Epidermal melanocyte (primary cell): ENCODE results near the gene PCDHAC1.
"Not testable (repeated sequence)": the region's sequence is repeated elsewhere in the genome, so short reads cannot be mapped to it uniquely, and the experiment has no call there.

Experiments
- DNase-seq: peaks from one replicate; pipeline ENCODE4 v3.0.0; 2011; ENCODE audit warnings: low spot score; ENCODE audit not compliant: insufficient read length

The PCDHAC1 gene

GRCh38 chr5:140925806-140926442, at the start of gene PCDHAC1:
PCDHAC1 (plus strand) TSS chr5:140926299; CDS start chr5:140926893, 594 bp downstream.
- DNase-seq = no peak

- not testable (repeated sequence) for DNase-seq
Measured at GRCh38 chr5:140876541-140877261, 49.4 kb upstream of the PCDHAC1 start.

GRCh38 chr5:140877262-140877581, 48.9 kb upstream of the PCDHAC1 start:
- no peak for DNase-seq

- no peak for DNase-seq
Measured at GRCh38 chr5:140881889-140882590, 44.1 kb upstream of the PCDHAC1 start, which contains the start of gene PCDHA13. PCDHA13 (plus strand) TSS chr5:140882124; CDS start chr5:140882269, 145 bp downstream.

- DNase-seq = no peak
Measured at GRCh38 chr5:140882591-140882899, 43.6 kb upstream of the PCDHAC1 start.

GRCh38 chr5:140883373-140883772, 42.7 kb upstream of the PCDHAC1 start:
- no peak for DNase-seq

GRCh38 chr5:140883927-140884697, 42.0 kb upstream of the PCDHAC1 start:
- DNase-seq = no peak

- no peak for DNase-seq
Measured at GRCh38 chr5:140916325-140916724, 9.8 kb upstream of the PCDHAC1 start.

GRCh38 chr5:140923601-140924000, 2.5 kb upstream of the PCDHAC1 start:
- no peak for DNase-seq

- no peak for DNase-seq
Measured at GRCh38 chr5:140926443-140927227, 536 bp downstream of the PCDHAC1 start.

GRCh38 chr5:140927228-140927573, 1.1 kb downstream of the PCDHAC1 start:
- DNase-seq = no peak

- no peak for DNase-seq
Measured at GRCh38 chr5:140934964-140935606, 9.0 kb downstream of the PCDHAC1 start.

- no peak for DNase-seq
Measured at GRCh38 chr5:140946578-140946977, 20.5 kb downstream of the PCDHAC1 start.

- DNase-seq = no peak
Measured at GRCh38 chr5:140951636-140952035, 25.5 kb downstream of the PCDHAC1 start.

GRCh38 chr5:140953234-140953633, 27.1 kb downstream of the PCDHAC1 start:
- DNase-seq = no peak

- DNase-seq = no peak
Measured at GRCh38 chr5:140962190-140962589, 36.1 kb downstream of the PCDHAC1 start.

- DNase-seq = no peak
Measured at GRCh38 chr5:140964356-140964755, 38.3 kb downstream of the PCDHAC1 start.

- no peak for DNase-seq
Measured at GRCh38 chr5:140965905-140966292, 39.8 kb downstream of the PCDHAC1 start.

- no peak for DNase-seq
Measured at GRCh38 chr5:140966293-140967225, 40.5 kb downstream of the PCDHAC1 start, which contains the start of gene PCDHAC2. PCDHAC2 (plus strand) TSS chr5:140966476; CDS start chr5:140966767, 291 bp downstream.
